ENCODE measurements around the gene MMAA. TPM values are rescaled to one million over a fixed set of nuclear protein-coding genes. Genes with fewer than 3 reads are reported as not detected.
A peak's percentile ranks its signal among the peaks of the same experiment; 100 is the strongest.
"Not testable (repeated sequence)": the region's sequence is repeated elsewhere in the genome, so short reads cannot be mapped to it uniquely, and the experiment has no call there.

Gene MMAA
- total and polyA plus RNA-seq, 3 donors from 2014 or later: 7.9 to 16.1 (median 9.8) TPM

DNA sequence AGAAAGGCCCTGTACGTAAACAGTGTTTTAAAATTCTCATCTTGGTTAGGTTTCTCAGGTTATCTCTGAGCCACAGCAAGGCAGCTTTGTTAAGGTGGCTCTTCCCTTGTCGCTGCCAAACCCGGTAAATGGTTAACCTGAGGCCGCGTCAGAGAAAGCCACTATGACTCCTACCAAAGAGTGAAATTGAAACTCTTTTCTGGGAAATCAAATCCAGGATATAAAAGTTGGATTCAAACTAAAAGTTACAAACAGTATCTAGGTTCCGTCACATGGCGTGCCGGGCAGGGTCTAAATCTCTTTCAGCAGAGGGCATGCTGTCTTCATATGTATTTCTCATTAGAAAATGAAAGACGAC lies 433 bp downstream of the MMAA start:
- Histone ChIP-seq H3K36me3 (ENCODE audit: low read depth, missing control alignments) (no peaks in the 10 kb centered on the region), H3K4me3 (peak overlapping the region; percentile 83 to 91), H3K27me3 (no peaks in the 10 kb centered on the region), H3K9me3 (no peaks in the 10 kb centered on the region), H3K27ac (peak overlapping the region; percentile 91 to 95), H3K4me1 (peaks cover 21% of the 10 kb centered on the region)
- TF ChIP-seq POLR2A (IDR thresholded peaks at IDR 0.05): no peak
- TF ChIP-seq, protein P1, sequence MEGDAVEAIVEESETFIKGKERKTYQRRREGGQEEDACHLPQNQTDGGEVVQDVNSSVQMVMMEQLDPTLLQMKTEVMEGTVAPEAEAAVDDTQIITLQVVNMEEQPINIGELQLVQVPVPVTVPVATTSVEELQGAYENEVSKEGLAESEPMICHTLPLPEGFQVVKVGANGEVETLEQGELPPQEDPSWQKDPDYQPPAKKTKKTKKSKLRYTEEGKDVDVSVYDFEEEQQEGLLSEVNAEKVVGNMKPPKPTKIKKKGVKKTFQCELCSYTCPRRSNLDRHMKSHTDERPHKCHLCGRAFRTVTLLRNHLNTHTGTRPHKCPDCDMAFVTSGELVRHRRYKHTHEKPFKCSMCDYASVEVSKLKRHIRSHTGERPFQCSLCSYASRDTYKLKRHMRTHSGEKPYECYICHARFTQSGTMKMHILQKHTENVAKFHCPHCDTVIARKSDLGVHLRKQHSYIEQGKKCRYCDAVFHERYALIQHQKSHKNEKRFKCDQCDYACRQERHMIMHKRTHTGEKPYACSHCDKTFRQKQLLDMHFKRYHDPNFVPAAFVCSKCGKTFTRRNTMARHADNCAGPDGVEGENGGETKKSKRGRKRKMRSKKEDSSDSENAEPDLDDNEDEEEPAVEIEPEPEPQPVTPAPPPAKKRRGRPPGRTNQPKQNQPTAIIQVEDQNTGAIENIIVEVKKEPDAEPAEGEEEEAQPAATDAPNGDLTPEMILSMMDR (IDR thresholded peaks at IDR 0.05): no peak
- intact Hi-C loops (cut with DNase I; ENCODE audit: low total_unique reads): no loop called here
- DNase-seq: peak; percentile 68
- WGBS, 2 donors: 0% methylated on average over 9 of the region's 9 CpGs

DNA sequence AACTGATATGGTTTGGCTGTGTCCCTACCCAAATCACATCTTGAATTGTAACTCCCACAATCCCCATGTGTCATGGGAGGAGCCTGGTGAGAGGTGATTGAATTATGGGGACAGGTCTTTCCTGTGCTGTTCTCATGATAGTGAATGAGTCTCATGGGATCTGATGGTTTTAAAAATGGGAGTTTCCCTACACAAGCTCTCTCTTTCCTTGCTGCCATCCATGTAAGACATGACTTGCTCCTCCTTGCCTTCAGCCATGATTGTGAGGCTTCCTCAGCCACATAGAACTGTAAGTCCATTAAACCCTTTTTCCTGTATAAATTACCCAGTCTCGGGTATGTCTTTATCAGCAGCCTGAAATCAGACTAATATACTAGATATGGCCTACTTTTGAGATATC lies 2.9 kb downstream of the MMAA start:
- H3K27ac ChIP-seq; intact Hi-C loops (cut with DNase I; ENCODE audit: low total_unique reads); DNase-seq; H3K4me3 ChIP-seq; H3K9me3 ChIP-seq; H3K36me3 ChIP-seq (ENCODE audit: low read depth, missing control alignments); H3K27me3 ChIP-seq: not testable (repeated sequence)
- H3K4me1 ChIP-seq: peaks cover 16% of the 10 kb centered on the region
- WGBS, 2 donors: 90 to 97% methylated on average over 1 of the region's 1 CpG

DNA sequence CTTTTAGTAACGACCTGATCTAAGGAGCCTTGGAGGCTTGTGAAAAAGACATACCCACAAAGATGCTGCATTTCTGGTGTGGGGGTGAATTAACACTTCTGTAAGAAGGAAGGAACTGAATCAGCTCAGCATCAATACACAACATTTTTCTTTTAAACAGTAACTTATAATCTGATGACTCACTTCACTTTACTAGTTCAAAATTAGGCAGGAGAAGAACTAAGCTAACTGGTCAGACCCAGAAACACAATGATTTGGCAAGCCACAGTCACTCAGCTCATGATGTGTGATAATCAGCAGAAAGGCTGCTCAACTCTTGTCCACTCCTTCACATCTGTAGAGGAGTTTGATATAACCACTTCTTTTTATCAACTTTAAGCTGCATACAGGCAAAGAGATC lies 4.6 kb downstream of the MMAA start:
- H3K27ac ChIP-seq: no peak overlapping the region
- no peaks in the 10 kb centered on the region for H3K36me3 ChIP-seq (ENCODE audit: low read depth, missing control alignments)
- TF ChIP-seq POLR2A (IDR thresholded peaks at IDR 0.05): no peak
- TF ChIP-seq, protein P1 (IDR thresholded peaks at IDR 0.05): no peak
- no peaks in the 10 kb centered on the region for H3K27me3 ChIP-seq
- no peaks in the 10 kb centered on the region for H3K9me3 ChIP-seq
- no peak overlapping the region for H3K4me3 ChIP-seq
- peaks cover 5% of the 10 kb centered on the region for H3K4me1 ChIP-seq
- WGBS, 2 donors: 83 to 85% methylated on average over 1 of the region's 1 CpG
- DNase-seq: no peak
- intact Hi-C loops (cut with DNase I; ENCODE audit: low total_unique reads): no loop called here

DNA sequence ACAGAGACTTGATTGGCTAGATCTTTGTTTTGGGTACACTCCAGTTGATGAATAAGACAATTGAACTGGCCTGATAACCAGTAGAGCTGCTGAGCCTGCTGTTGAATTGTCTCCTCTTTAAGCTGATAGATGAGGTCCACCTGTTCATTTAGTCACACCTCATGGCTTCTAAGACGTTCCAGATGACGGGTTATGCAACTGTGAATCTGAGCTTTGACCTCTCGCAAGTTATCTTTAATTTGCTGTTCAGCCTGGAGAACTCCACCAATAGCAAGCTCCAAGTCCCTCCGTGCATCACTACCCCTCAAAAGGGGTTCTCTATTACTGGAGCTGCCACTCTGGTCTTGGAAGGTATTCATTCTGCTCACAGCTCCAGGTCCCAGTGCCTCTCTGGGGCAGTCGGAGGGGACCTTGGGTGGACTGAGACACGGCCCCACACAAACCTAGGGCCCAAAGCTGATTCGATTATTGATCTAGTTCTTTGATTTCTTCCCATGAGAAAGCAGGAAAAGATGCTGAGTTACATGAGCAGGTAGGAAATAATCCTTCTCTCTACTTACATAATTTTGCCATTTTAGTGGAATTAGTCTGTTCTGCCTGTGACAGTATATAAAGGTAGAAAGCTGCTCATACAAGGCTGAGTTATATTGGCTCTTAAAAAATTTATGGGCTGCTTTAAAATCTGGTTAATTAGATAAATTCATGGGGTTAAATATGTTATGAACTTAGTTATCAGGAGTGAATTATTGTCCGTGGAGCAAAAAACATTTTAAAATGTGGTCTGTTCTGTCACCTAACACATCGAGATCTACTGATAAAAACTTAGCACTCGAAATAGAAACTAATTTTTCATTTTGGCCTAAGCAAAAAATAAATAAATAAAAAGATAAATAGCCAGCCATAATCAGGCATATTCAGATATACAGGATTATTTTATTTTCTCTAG lies 6.8 kb downstream of the MMAA start:
- intact Hi-C loops (cut with DNase I; ENCODE audit: low total_unique reads): no loop called here
- DNase-seq: no peak
- Histone ChIP-seq H3K27me3 (no peaks in the 10 kb centered on the region), H3K36me3 (ENCODE audit: low read depth, missing control alignments) (no peaks in the 10 kb centered on the region), H3K27ac (no peak overlapping the region), H3K9me3 (no peaks in the 10 kb centered on the region), H3K4me3 (no peak overlapping the region), H3K4me1 (no peaks in the 10 kb centered on the region)
- 82 to 94% methylated on average over 9 to 10 of the region's 10 CpGs for WGBS, 2 donors
- TF ChIP-seq, protein P1 (IDR thresholded peaks at IDR 0.05): no peak
- no peak for TF ChIP-seq POLR2A (IDR thresholded peaks at IDR 0.05)

DNA sequence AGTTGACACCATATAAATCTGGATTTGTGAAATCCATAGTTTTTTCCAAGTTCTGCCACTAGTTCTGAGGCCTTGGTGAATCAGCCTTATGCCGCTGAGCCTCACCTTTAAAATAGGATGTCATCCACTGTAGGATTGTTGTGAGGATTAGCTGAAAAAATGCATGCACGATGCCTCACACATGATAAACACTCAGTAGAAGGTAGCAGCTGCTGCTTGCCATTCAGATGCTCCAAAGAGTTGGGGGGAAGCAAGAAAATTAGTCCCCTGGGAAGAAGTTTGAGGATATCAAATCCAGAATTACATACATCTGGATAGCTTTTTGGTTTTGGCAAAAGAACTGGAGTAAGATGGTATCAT lies 7.4 kb downstream of the MMAA start:
- no peaks in the 10 kb centered on the region for H3K27me3 ChIP-seq
- no peaks in the 10 kb centered on the region for H3K9me3 ChIP-seq
- H3K4me1 ChIP-seq: no peaks in the 10 kb centered on the region
- DNase-seq: no peak
- no peak overlapping the region for H3K4me3 ChIP-seq
- intact Hi-C loops (cut with DNase I; ENCODE audit: low total_unique reads): no loop called here
- TF ChIP-seq, protein P1 (IDR thresholded peaks at IDR 0.05): no peak
- no peak for TF ChIP-seq POLR2A (IDR thresholded peaks at IDR 0.05)
- no peak overlapping the region for H3K27ac ChIP-seq
- H3K36me3 ChIP-seq (ENCODE audit: low read depth, missing control alignments): no peaks in the 10 kb centered on the region
- WGBS, 2 donors: 74 to 82% methylated on average over 2 of the region's 2 CpGs

Measured in testis (tissue), 3 donors.